Non-pigmented ciliary epithelial cell (primary cell): Measurements from ENCODE around the gene MBD3L2B.
"Not testable (repeated sequence)": the region's sequence is repeated elsewhere in the genome, so short reads cannot be mapped to it uniquely, and the experiment has no call there.

Experiments used
- DNase-seq: peaks from one replicate; pipeline ENCODE4 v3.0.0-alpha.2; 2010; ENCODE audit warnings: low read depth

MBD3L2B gene

GRCh38 chr19:7021331-7021730 is at the start of gene MBD3L2B:
MBD3L2B (minus strand) TSS chr19:7021431; CDS start chr19:7021397, 34 bp downstream.
- not testable (repeated sequence) for DNase-seq

- no peak for DNase-seq
These were observed 48.6 kb upstream of the MBD3L2B start for GRCh38 chr19:7069904-7070226.

- DNase-seq, result peak; percentile 90
These were observed 48.0 kb upstream of the MBD3L2B start, which contains the start of gene ZNF557 for GRCh38 chr19:7069042-7069903. ZNF557 (plus strand) TSS chr19:7069703; CDS start chr19:7075075, 5,372 bp downstream.

GRCh38 chr19:7068599-7068998 is 47.4 kb upstream of the MBD3L2B start:
- DNase-seq, result no peak

- no peak for DNase-seq
These were observed 46.5 kb upstream of the MBD3L2B start for GRCh38 chr19:7067716-7068115.

GRCh38 chr19:7067122-7067521 is 45.9 kb upstream of the MBD3L2B start:
- DNase-seq, result not testable (repeated sequence)

GRCh38 chr19:7063764-7064418 is 42.7 kb upstream of the MBD3L2B start:
- DNase-seq, result no peak

GRCh38 chr19:7063339-7063738 is 42.1 kb upstream of the MBD3L2B start:
- DNase-seq, result no peak

- DNase-seq, result not testable (repeated sequence)
These were observed 38.7 kb upstream of the MBD3L2B start for GRCh38 chr19:7059977-7060376.

- DNase-seq, result not testable (repeated sequence)
These were observed 37.3 kb upstream of the MBD3L2B start, which contains the start of gene MBD3L3 for GRCh38 chr19:7058576-7058975. MBD3L3 (minus strand) TSS chr19:7058676; CDS start chr19:7058605, 71 bp downstream.

- DNase-seq, result not testable (repeated sequence)
These were observed 35.1 kb upstream of the MBD3L2B start for GRCh38 chr19:7056371-7056770.

- DNase-seq, result not testable (repeated sequence)
These were observed 34.4 kb upstream of the MBD3L2B start for GRCh38 chr19:7055679-7056078.

GRCh38 chr19:7054635-7055368 is 33.6 kb upstream of the MBD3L2B start:
- DNase-seq, result not testable (repeated sequence)

GRCh38 chr19:7052896-7053295 is 31.7 kb upstream of the MBD3L2B start:
- not testable (repeated sequence) for DNase-seq

GRCh38 chr19:7051421-7051820 is 30.2 kb upstream of the MBD3L2B start:
- DNase-seq, result not testable (repeated sequence)

- DNase-seq, result not testable (repeated sequence)
These were observed 27.8 kb upstream of the MBD3L2B start, which contains the start of gene MBD3L2 for GRCh38 chr19:7049021-7049420. MBD3L2 (plus strand) TSS chr19:7049321; CDS start chr19:7049374, 53 bp downstream.

- DNase-seq, result not testable (repeated sequence)
These were observed 20.3 kb upstream of the MBD3L2B start for GRCh38 chr19:7041563-7041962.

GRCh38 chr19:7040079-7040478 is 18.8 kb upstream of the MBD3L2B start, which contains the start of gene MBD3L4:
MBD3L4 (minus strand) TSS chr19:7040179; CDS start chr19:7040144, 35 bp downstream.
- not testable (repeated sequence) for DNase-seq

- DNase-seq, result not testable (repeated sequence)
These were observed 9.0 kb upstream of the MBD3L2B start, which contains the start of gene MBD3L5 for GRCh38 chr19:7030278-7030677. MBD3L5 (plus strand) TSS chr19:7030578; CDS start chr19:7030612, 34 bp downstream.

GRCh38 chr19:7028790-7029189 is 7.6 kb upstream of the MBD3L2B start:
- DNase-seq, result not testable (repeated sequence)

GRCh38 chr19:7018828-7019227 is 2.4 kb downstream of the MBD3L2B start:
- no peak for DNase-seq

- DNase-seq, result no peak
These were observed 7.6 kb downstream of the MBD3L2B start for GRCh38 chr19:7013678-7014077.
